HFF-Myc (cell line): ENCODE data around the gene IL17RD.

Source experiments
- DNase-seq: peaks from one replicate; pipeline ENCODE4 v3.0.0-alpha.2; 2011; ENCODE audit warnings: low read depth; ENCODE audit errors: extremely low read depth
- H3K4me3 ChIP-seq: replicated peaks from 2 replicates; pipeline ENCODE4 v1.5.1; 2011; ENCODE audit warnings: low read depth, mild to moderate bottlenecking, control low read depth, low read length
- CTCF ChIP-seq: IDR thresholded peaks from 2 replicates; pipeline ENCODE4 v1.5.1; 2012; ENCODE audit warnings: mild to moderate bottlenecking, low read depth, low read length, control low read depth; ENCODE audit errors: missing control alignments

Gene IL17RD

GRCh38 chr3:57110214-57110613, 54.9 kb downstream of the IL17RD start:
- no peak for TF ChIP-seq CTCF
- no peak overlapping the region for H3K4me3 ChIP-seq
- DNase-seq: no peak

GRCh38 chr3:57109437-57110199, 55.5 kb downstream of the IL17RD start:
- no peak overlapping the region for H3K4me3 ChIP-seq
- DNase-seq: no peak
- no peak for TF ChIP-seq CTCF

GRCh38 chr3:57108684-57109083, 56.5 kb downstream of the IL17RD start:
- TF ChIP-seq CTCF: no peak
- no peak for DNase-seq
- H3K4me3 ChIP-seq: no peak overlapping the region

GRCh38 chr3:57105585-57105984, 59.6 kb downstream of the IL17RD start:
- H3K4me3 ChIP-seq: no peak overlapping the region
- TF ChIP-seq CTCF: no peak
- no peak for DNase-seq

GRCh38 chr3:57100046-57100695, 65.0 kb downstream of the IL17RD start:
- peak; percentile 82 for DNase-seq
- TF ChIP-seq CTCF: peak; percentile 85
- H3K4me3 ChIP-seq: no peak overlapping the region

- no peak for TF ChIP-seq CTCF
- no peak for DNase-seq
- no peak overlapping the region for H3K4me3 ChIP-seq
These were observed 66.5 kb downstream of the IL17RD start for GRCh38 chr3:57098418-57099310.
